NCI-H69 (cell line): Measurements from ENCODE around the gene RAB6A.
A peak's percentile ranks its signal among the peaks of the same experiment; 100 is the strongest.
"Not testable (repeated sequence)": the region's sequence is repeated elsewhere in the genome, so short reads cannot be mapped to it uniquely, and the experiment has no call there.

Source experiments
- DNase-seq: peaks from one replicate; lab custom pipeline; 2025; lab: John Stamatoyannopoulos, UW

Gene RAB6A

DNA sequence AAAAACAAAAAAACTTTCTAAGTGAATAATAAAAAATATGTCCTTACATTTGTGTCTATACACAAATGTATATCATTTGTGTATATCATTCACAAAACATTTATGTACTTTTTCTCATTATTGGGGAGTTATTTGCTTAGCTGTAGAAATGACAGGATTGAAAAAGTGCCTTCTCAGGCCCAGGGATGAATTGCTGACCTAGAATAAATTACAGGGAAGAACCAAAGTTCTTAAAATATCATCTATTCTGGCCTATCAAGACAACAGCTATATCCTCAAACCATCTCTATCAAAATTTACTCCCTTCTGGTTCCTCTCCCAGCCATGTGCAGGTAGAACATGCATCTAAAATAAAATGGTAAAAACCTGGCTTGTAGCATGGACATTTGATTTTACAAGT lies 1.9 kb upstream of the RAB6A start:
- DNase-seq = no peak

DNA sequence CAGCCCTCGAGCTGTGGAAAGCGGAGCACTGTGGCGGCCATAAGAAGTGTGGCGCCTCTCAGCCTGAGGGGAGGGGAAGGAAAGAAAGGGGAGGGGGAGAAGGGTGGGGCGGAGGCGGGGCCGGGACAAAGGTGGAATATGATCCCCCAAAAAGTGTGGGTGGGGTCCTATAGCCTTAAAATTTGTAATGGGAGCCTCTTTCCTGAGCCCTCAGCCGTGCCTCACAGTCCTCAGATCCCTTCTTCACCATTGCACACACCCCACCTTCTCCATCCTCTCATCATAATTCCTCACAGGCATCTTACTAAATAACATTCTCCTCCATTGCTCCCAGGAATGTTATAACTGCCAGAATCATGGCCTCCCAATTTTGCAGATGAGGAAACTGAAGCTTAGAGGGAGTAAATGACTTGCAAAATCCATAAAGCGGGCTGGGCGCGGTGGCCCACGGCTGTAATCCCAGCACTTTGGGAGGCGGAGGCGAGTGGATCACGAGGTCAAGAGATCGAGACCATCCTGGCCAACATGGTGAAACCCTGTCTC lies 600 bp upstream of the RAB6A start:
- no peak for DNase-seq

DNA sequence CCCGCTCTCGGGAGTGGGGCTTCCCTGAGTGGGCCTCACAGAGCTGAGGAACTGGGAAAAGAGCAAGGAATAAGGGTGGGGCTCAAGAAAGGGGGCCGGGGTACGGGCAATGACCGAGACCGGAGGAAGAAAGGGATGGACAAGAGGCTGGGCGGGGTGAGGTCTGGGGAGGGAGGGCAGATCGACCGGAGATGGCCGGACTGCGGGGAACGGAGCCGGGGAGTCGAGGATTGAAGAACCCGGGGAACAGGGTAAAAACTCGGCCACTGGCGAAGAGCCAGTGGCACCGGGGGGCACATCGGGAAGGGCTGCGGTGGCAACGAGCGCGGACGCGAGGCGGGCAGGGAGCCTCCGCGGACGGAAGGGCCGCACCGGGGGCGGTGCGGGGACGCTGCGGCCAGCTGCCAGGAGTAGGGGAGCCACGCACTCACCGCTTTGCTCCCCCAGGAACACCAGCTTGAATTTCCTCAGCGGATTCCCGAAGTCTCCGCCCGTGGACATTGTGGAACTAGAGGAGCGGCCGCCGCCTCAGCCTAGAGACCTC lies 667 bp downstream of the RAB6A start:
- peak; percentile 69 for DNase-seq

DNA sequence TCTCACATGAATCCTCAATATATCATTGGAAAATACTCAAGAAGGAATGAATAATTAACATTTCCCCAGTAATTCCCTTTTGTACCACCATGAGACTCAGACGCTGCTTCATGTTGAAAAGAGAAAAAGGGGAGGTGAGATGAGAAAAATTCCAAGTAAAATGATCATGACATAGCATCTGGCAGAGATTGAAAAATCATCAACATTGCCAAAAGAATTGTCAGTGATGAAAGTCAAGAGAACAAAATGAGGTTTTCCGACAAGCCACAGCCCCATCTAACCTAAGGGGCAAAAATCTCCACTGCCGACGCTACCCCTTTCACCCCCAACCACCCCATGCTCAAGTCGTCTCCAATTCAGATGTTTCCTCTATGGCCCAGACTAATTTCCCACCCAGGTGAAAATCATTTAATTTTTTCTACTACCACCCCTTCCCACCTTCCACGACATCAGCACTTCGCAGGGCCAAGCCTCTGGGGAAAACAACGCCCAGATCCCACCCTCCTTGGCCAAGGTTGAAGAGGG lies 1.2 kb downstream of the RAB6A start:
- DNase-seq = peak; percentile 69

DNA sequence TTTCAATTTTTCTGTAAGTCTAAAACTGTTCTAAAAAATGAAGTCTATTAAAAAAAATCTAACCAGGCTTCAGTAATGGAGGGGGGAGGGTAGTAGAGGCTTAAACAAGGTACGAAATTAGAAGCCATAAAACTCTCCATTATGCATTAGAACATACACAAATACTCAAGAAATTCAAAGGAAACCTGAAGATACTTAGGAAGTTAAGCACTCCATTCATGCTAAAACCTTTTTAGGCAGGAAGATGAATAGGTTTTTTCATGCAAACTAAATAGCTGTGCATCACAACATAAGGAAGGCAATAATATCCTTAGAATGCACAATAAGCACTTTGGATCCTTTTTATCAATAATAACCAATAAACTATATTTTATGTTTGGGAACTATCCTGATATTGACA lies 2.4 kb downstream of the RAB6A start:
- no peak for DNase-seq

DNA sequence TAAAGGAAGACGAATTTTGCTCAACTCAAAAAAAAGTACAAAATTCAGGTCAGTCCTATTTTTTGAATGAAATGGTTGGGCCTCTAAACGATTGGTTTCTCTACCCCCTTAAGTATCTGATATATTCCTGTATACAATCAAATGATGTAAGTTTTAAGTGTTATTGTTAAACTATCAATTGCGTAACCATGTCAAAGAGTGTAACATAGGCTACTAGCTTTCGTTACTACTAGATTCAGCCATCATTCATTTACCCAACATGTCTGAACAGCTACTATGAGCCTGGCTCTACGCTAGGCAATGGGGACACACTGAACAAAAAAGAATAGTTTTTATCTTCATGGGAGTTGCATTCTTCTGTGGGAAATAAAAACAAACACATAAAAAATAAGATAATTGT lies 3.3 kb downstream of the RAB6A start:
- DNase-seq = no peak

DNA sequence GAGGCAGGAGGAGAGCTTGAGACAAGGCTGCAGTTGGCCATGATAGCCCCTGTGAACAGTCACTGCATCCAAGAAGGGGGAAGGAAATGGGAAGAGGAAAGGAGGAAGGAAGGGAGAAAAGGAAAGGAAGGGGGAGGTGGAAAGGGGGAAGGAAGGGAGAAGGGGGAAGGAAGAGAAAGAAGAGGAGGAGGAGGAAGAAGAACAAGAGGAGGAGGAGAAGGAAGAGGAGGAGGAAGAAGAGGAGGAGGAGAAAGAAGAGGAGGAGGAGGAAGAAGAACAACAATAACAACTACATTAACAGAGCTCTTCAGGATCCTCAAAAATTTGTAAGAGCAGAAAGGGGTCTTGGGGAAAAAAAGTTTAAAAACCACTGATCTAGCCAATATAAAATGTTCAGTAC lies 5.2 kb downstream of the RAB6A start:
- DNase-seq = no peak

DNA sequence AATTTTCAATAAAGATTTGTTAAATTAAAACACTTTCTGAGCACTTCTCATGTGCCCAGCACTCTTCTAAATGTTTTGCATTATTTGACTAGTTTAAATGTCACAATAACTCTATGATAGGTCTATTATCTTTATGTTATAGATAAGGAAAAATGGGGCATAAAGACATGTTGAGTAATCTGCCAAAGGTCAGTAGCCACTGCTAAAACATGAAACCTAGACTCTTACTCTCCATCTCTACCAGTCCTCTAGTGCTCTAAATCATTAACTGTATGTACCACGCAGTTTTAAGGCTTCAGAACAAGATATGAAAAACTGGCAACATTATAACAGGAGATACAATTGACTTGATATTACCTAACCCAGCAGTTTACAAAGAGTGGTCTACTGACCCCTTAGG lies 6.9 kb downstream of the RAB6A start:
- no peak for DNase-seq

DNA sequence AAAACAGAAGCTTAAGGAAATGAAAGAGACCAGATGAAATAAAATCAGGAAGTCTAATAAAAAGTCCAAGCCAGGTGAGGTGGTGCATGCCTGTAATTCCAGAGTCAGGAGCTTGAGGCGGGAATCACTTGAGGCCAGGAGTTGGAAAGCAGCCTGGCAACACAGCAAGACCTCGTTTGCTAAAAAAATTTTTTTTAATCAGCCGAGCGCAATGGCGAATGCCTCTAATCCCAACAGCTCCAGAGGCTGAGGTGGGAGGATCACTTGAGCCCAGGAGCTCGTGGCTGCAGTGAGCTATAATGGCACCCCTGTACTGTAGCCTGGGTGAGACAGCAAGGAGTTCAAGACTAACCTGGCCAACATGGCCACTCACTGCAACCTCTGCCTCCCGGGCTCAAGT lies 8.0 kb downstream of the RAB6A start:
- DNase-seq = no peak

DNA sequence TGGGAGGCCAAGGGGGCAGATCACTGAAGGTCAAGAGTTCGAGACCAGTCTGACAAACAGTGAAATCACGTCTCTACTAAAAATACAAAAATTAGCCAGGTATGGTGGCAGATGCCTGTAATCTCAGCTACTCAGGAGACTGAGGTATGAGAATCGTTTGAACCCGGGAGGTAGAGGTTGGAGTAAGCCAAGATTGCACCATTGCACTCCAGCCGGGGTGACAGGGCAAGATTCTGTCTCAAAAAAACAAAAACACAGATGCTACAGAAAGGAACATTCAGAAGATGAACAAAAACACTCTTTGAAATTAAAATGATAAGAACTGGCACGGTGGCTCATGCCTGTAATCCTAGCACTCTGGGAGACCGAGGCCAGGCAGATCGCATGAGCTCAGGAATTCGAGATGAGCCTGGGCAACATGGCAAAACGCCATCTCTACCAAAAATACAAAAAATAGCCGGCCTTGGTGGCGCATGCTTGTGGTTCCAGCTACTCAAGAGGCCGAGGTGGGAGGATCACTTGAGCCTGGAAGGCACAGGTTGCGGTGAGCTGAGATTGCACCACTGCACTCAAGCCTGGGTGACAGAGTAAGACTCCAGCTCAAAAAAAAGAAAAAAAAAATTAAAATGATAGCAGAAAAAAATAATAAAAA lies 8.5 kb downstream of the RAB6A start:
- DNase-seq = no peak

DNA sequence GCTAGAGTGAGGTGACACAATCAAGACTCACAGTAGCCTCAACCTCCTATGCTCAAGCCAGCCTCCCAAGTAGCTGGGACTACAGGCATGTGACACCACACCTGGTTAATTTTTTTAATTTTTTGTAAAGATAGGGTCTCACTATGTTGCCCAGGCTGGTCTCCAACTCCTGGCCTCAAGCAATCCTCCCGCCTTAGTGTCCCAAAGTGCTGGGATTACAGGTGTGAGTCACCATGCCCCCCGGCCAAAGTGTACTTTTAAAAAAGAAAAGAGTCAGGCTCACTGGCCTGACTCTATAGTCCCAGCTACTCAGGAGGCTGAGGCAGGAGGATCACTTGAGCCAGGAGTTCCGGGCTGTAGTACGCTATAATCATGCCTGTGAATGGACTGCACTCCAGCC lies 10.0 kb downstream of the RAB6A start:
- DNase-seq = not testable (repeated sequence)

DNA sequence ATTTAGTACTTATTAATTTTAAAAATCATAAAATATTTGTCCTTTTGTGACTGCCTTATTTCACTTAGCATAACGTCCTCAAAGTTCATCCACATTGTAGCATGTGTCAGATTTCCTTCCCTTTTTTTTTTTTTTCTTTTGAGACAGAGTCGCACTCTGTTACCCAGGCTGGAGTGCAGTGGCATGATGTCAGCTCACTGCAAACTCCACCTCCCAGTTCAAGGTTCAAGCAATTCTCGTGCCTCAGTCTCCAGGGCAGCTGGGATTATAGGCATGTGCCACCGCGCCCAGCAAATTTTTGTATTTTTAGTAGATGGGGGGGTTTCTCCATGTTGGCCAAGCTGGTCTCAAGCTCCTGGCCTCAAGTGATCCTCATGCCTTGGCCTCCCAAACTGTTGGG lies 10.6 kb downstream of the RAB6A start:
- no peak for DNase-seq

DNA sequence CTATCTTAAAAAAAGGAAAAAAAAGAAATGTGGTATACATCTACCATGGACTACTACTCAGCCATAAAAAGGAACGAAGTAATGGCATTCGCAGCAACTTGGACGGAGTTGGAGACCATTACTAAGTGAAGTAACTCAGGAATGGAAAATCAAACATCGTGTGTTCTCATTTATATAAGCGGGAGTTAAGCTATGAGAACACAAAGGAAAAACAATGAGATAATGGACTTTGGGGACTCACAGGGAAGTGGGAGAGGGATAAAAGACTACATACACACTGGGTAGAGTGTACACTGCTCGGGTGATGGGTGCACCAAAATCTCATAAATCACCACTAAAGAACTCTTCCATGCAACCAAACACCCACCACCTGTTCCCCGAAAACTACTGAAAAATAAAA lies 11.8 kb downstream of the RAB6A start:
- DNase-seq = no peak

DNA sequence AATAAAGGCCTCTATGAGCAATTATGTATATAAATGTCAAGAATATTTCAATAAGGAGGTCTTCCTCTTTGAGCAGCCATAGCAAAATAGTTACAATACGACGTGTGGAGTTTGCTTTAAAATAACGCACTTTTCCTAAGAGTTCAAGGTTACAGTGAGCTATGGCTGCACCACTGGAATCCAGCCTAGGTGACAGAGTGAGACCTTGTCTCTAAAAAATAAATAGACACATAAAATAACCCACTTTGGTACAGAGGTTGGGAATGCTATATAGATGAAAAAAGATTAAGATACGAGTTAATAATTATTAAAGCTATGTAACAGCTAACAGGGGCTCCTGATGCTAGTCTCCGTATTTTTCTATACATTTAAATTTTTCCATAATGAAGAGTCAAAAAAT lies 12.6 kb downstream of the RAB6A start:
- DNase-seq = no peak

DNA sequence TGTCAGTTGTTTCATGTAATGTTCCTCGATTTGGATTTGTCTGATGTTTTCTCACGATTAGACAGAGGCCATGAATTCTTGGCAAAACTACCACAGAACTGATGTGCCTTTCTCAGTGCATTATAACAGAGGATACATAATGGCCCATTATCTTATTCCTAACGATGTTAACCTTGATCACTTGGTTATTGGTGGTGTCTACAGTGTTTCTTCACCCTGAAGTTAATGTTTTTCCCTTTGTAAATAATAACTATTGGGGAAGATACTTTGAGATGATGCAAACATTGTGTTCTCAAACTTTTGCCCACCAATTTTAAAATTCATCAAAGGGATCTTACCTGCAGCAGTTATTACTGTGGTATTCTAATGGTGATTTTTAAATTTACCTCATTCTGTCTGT lies 13.1 kb downstream of the RAB6A start:
- no peak for DNase-seq

DNA sequence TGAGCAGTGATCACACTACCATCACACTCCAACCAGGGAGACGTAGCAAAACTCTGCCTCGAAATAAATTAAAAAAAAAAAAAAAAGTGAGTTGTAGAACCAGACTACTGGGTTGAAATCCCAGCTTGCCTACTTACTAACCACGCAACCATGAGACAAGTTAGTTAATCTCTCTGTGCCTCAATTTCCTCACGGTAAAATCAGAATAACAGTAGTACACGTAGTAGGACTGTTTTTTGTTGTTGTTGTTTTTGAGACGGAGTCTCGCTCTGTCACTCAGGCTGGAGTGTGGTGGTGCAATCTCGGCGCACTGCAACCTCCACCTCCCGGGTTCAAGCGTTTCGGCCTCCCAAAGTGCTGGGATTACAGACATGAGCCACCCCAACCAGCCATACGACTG lies 14.2 kb downstream of the RAB6A start:
- DNase-seq = no peak

DNA sequence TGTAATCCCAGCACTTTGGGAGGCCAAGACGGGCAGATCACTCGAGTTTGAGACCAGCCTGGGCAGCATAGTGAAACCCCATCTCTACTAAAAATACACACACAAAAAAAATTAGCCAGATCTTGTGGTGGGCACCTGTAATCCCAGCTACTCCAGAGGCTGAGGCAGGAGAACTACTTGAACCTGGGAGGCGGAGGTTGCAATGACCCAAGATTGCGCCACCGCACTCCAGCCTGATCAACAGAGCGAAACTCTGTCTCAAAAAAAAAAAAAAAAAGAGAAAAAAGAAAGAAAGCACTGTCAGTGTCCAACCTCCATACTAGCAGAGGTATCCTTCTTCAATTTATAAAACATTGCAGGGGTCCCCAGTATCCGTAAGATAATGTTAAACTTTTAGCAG lies 17.8 kb downstream of the RAB6A start:
- DNase-seq = no peak

DNA sequence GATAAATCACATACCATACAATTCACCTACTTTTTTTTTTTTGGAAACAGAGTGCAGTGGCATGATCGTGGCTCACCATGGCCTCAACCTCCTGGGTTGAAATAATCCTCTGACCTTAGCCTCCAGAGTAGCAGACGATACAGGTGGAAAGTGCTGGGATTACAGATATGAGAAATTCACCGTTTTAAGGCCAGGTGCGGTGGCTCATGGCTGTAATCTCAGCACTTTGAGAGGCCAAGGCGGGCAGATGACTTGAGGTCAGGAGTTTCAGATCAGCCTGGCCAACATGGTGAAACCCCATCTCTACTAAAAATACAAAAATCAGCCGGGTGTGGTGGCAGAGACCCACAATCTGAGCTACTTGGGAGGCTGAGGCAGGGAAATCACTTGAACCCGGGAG lies 24.9 kb downstream of the RAB6A start:
- not testable (repeated sequence) for DNase-seq

DNA sequence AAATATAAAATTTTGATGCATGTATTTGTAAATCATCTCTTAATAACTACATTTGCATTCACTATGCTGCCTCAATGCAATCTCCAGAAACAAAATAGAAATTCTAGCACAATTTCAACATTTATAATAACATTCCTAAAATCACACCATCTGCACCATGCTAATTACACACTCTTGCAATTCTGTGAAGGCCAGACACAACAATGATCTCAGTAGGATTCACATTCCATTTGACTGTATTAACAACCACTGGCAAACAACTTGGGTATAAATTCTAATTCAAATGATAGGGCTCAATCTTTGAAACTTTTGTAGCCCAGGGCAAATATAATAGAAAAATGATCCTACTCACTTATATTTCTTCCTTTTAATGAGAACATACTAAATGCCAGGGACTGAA lies 25.9 kb downstream of the RAB6A start:
- no peak for DNase-seq

DNA sequence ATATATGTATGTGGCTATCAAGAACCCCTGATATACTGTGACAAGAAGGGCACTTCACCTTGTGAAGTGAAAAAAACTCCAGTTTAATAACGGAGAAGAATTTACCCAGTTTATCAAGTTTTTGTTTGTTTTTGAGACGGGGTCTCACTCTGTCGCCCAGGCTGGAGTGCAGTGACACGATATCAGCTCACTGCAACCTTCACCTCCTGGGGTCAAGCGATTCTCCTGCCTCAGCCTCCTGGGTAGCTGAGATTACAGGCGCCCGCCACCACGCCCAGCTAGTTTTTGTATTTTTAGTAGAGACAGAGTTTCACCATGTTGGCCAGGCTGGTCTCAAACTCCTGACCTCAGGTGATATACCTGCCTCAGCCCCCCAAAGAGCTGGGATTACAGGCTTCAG lies 26.9 kb downstream of the RAB6A start:
- DNase-seq = not testable (repeated sequence)

DNA sequence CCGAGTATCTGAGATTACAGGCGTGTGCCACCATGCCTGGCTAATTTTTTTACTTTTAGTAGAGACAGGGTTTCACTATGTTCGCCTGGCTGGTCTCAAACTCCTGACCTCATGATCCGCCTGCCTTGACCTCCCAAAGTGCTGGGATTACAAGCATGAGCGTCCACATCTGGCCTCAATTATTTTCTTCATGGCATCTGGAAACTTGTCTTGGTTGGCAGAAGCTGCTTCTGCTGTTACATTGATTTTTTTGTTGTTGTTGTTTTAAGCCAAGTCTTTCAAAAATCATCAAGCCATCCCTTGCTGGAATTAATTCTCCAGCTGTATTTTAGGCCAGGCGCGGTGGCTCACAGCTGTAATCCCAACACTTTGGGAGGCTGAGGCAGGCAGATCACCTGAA lies 27.9 kb downstream of the RAB6A start:
- DNase-seq = not testable (repeated sequence)

DNA sequence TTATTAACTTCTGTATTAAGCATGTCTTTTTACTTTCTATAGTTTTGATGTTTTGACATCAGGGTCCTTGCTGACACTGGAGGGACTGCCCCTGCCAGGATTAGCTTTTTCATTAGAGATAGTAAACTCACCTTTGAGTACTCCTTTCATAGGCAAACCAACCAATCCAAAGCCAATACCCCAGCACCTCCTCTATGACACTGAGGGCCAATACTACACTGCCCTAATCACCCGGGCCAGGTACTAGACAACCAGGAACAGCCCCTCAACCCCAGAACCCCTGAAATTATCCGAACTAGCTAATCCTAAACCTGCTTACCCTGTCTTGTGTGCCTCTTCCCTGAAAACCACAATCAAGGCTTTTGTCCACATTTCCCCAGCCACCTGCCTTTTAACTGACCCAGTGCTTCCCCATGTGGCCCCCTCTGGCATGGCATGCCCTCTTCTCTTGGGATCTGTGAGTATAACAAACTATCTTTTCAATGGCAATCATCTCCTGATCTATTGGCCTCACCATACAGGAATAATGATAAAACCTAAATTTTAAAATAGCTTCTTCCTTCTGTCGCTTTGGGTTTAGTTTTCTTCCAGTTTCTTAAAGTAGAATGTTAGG lies 31.2 kb downstream of the RAB6A start:
- DNase-seq = peak; percentile 50

DNA sequence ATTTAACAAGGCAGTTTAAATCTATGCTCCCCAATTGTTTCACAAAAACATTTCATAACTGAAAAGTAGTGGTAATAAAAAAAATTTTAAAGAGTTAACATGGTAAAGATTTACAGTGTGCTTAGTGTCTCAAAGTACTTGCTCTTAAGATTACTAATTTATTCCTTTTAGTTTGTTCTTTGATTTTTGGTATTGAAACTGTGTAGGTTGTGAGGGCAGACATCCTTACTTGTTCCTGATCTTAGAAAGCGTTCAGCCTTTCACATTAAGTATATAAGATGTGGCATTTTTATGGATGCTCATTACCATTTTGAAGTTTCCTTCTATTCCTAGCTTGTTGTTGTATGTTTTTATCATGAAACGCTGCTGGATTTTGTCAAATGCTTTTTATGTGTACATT lies 32.9 kb downstream of the RAB6A start:
- DNase-seq = no peak
